ENCODE measurements around the gene CDON.

Gene CDON

GRCh38 chr11:125954123-125954944 is 108.3 kb downstream of the CDON start:
- no peak for DNase-seq

DNA sequence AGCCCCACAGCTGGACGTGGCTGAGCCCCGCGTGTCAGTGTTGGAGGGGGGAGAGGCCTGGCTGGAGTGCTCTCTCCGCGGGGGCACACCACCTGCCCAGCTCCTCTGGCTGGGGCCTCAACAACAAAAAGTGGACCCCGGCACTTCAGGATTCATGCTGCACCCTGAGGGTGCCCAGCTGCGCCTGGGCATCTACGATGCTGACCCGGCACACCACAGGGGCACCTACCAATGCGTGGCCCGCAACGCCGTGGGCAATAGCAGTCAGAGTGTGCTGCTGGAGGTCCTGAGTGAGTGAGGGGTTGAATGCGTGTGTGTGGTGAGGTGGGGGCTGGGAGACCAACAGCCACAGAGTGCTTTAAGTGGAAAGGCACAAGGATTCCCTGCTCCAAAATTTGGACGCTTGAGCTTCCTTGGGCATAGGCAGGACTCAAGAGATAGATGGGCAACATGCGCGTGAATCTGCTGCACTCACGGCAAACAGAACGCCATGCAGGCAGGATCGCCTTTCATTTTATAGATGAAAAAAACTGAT is 109.2 kb downstream of the CDON start:
- DNase-seq: no peak

GRCh38 chr11:125952973-125953372 is 109.7 kb downstream of the CDON start:
- no peak for DNase-seq

GRCh38 chr11:125952559-125952958 is 110.1 kb downstream of the CDON start:
- no peak for DNase-seq

DNA sequence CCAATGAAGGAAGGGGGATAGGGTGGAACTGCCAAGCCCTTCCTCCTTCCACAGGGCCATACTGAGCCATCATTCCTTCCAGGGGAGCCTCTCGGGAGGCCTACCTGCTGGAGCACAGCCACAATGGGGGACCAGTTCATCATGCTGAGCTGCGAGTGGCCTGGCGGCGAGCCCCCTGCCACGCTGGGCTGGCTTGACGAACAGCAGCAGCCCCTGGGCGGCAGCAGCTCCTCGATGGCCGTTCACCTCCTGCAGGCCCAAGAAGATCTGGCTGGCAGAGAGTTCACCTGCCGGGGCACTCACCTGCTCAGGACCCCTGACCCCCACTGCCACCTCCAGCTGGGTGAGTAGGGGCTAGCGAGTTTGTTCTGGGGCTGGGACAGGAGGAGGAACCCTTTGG is 110.9 kb downstream of the CDON start:
- DNase-seq: no peak

- DNase-seq: no peak
Measured at GRCh38 chr11:125950696-125951651, 111.7 kb downstream of the CDON start.

- no peak for DNase-seq
Measured at GRCh38 chr11:125950178-125950490, 112.5 kb downstream of the CDON start.

DNA sequence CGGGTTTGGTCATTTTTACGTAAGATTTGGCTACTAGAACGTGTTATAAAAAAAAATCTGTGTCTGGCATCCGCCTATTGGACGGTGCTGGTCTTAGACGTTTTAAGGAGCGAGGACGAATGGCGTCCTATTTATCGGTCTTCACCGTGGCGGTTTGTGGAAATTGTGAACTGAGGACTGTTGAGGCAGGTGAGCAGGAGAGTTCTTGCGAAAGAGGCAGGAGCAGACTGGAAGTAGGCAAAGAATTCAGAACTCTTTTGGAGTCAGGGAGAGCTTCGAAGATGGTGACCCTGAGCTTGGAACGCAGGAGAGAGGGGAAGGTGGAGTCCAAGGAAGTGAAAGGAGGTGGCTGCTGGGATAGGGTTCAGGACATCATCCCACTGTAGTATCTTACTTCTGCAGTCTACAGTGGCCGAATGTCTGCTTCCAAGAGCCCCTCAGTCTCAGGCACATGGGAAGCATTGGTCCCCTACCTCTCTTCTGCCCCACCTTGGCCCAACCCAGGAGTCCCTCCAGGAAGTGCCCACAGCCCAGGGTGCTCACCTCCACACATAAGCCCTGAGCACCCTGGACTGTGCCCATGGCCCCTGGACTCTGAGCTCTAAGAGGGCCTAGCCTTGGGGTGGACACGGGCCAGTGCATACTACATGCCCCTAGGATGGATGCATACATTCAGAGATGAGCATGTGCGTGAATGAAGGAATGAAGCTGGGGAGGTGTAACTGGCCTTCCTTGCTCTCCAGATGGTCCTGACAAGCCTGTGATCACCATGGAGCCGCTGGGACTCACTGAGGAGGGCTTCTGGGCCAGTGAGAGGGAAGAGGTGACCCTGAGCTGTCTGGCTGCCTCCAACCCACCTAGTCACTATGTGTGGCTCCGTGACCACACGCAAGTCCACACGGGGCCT is 113.1 kb downstream of the CDON start:
- DNase-seq: no peak

DNA sequence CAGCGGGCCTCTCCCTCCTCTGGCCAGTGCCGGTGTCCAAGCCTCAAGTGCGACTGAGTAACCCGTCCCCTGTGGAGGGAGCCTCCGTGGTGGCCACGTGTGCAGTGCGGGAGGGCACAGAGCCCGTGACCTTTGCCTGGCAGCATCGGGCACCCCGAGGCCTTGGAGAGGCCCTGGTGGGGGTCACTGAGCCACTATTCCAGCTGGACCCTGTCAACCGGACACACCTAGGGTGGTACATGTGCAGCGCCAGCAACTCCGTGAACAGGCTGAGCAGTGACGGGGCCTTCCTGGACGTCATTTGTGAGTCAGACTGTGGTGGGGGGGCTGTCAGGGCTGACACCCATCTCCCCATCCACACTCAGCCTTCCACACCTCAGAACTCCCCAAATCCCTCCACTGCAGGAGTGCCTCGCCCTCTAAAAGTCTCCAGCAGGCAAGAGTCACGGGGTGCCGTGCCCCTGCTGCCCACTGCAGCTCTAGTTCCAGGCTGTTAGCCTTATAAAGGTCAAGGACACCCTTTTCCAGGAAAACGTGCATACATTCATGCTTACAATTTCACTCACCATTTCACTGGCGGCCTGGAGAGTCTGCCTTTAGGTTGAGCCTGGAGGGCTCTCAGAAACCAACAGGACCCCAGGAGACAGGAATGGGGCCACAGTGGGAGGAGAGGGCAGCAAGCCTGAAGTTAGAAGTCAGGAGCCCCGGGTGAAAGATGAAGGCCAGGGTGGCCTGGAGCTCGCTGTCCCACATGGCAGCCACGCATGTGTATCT is 114.2 kb downstream of the CDON start:
- DNase-seq: no peak

- no peak for DNase-seq
Measured at GRCh38 chr11:125947419-125948277, 115.0 kb downstream of the CDON start.

GRCh38 chr11:125946712-125947418 is 115.8 kb downstream of the CDON start:
- DNase-seq: no peak

DNA sequence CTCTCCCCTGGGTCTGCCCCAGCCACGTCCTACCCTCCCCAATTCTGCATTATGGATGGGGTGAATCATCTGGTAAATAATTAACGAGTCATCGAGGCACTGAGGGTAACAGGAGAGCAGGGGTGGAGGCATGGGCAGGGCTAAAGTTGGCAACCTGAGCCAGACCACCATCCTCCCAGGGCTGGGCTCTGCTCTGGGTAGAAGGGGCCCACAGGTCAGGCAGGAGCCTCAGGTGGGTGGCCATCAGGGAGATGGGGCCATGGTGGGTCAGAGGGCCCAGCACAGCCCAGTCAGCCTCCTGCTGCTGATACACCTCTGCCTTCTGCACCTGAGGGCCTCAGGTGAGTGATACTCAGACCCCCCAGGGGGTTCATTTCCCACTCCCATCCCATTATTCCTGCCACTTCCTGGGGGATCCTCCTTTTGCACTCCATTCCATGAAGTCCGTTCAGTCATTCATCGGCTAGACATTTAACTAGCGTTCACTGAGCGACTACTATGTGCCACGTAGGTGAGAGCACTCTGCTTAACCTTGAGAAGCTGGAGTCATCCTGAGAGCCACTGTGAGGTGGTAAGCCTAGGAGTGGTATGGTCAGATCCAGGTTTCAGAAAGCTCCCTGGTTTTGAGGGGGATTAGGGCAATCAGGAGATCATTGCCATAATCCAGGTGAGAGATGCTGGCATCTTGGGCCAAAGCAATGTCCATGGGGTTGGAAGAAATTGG is 116.7 kb downstream of the CDON start, which contains the start of gene VSIG10L2:
TSS of gene VSIG10L2 (plus strand) at position 248 of the 724 bp plus-strand sequence. CDS start at position 260, 12 bp downstream.
- DNase-seq: no peak

DNA sequence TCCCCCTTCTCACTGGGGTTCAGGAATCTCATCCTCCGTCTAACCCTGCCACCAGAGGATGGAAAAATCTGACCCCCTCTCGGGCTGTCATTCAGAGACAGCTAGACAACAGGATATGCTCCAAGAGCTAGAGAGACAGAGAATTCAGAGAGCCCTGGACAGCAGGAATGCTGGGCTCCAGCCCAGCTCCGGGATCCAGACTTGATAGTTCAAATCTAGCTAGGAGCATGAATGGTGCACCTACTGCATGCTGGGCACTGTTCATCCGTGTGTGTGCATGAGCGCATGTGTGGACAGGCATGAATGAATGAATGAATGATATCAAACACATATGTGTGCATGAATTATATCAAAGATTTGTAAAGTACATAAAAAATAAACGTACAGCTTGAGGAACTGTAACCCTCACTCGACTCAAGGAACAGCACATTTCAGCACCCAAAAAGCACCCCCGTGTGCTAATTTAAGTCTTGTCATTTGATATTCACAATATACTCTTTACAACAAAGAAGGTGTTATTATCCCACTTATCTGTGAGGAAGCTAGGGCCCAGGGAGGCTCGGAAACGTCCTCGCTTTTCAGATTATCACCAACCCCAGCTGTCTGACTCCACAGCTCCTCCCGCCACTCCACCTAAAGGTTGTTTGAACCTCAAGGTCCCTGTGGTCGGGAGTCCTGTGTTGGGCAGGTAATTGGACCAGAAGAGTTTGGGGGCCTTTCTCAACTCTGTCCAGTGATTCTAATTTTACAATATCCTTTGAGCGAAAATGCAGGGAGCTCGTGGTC is 117.5 kb downstream of the CDON start:
- DNase-seq: no peak

DNA sequence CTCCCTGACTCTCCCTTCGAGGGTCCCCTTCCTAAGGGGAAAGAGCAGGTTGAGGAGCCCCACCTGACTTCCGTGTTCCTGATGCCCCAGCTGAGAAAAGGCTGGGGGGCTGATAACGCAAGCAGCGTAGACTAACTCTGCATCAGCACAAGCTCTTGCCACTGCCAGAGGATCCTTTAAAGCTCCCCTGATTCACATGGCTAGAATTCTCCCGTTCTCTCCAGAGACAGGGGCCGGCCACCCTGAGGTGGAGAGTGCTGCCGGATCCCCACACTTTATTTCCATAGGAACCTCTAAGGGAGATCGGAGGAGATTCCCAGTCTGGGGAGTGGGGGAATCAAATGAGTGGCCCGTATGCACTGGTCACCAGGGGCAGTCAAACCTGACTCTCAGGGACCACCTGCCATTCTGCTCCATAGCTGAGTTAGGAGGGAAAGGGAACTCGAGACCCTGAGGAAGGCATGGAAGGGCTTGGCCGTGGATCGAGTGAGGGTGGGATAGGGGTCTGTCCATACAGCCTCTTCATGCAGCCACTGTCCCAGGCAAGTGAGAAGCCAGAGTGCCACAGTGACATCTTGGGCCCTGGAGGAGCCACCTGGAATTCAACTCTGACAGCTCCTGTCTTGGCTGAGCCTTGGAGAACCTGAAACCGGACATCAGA is 118.2 kb downstream of the CDON start:
- no peak for DNase-seq

- no peak for DNase-seq
Measured at GRCh38 chr11:125943661-125944349, 118.9 kb downstream of the CDON start.

DNA sequence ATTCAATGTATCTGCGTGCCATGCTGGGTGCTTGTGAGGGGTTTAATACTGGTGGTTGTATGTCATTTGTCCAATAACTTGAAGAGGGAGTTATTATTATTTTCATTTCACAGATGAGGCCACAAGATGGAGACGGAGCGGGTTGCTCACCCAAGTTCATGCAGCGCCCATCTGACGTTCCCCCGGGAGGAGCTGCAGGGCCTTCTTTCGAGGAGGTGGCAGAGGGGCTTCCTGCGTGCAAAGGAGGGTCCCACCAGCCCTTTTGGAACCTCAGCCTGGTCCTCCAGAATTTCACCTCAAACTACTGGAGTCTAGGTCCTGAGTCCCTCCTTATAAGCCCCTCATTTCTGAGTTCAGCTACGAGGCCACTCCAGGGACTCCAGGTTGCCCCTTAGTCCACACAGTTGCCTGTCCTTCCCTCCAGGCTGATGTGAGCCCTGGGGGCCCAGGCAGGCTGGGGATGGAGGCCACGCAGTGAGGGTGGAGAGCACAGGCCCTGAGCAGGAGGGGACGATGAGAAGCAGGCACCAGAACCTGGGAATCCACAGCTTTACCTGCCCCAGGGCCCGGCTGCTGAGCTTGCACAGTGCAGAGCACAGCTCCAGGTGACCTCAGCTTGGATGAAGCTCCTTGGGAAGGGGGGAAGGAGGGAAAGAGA is 119.8 kb downstream of the CDON start:
- no peak for DNase-seq
